ENCODE results near the gene FRAS1. TPM values are rescaled to one million over a fixed set of nuclear protein-coding genes. Genes with fewer than 3 reads are reported as not detected.

The FRAS1 gene
- total and polyA plus RNA-seq, 8 donors = 15.3 to 48.9 (median 40.4) TPM

- no peak for ATAC-seq
- H3K4me1 ChIP-seq = no peaks in the 10 kb centered on the region
- no peak for TF ChIP-seq CTCF (IDR thresholded peaks at IDR 0.05)
- no peaks in the 10 kb centered on the region for H3K36me3 ChIP-seq
- H3K27ac ChIP-seq = no peak overlapping the region
- intact Hi-C loops (cut with DNase I) = no loop called here
- no peaks in the 10 kb centered on the region for H3K27me3 ChIP-seq
- no peak overlapping the region for H3K4me3 ChIP-seq
- no peaks in the 10 kb centered on the region for H3K9me3 ChIP-seq
- no peak for DNase-seq
Observed at GRCh38 chr4:78355306-78355705, 298.2 kb downstream of the FRAS1 start.

- intact Hi-C loops (cut with DNase I) = no loop called here
- Histone ChIP-seq H3K4me3 (no peak overlapping the region), H3K36me3 (no peaks in the 10 kb centered on the region), H3K27ac (no peak overlapping the region), H3K9me3 (no peaks in the 10 kb centered on the region), H3K4me1 (no peaks in the 10 kb centered on the region), H3K27me3 (no peaks in the 10 kb centered on the region)
- ATAC-seq = no peak
- no peak for TF ChIP-seq CTCF (IDR thresholded peaks at IDR 0.05)
- DNase-seq = no peak
Observed at GRCh38 chr4:78356251-78356786, 299.2 kb downstream of the FRAS1 start.

GRCh38 chr4:78357122-78357521, 300.0 kb downstream of the FRAS1 start:
- no peak for TF ChIP-seq CTCF (IDR thresholded peaks at IDR 0.05)
- H3K27me3 ChIP-seq = no peaks in the 10 kb centered on the region
- no peak overlapping the region for H3K4me3 ChIP-seq
- no peaks in the 10 kb centered on the region for H3K9me3 ChIP-seq
- H3K27ac ChIP-seq = no peak overlapping the region
- DNase-seq (no peak), ATAC-seq (no peak)
- intact Hi-C loops (cut with DNase I) = no loop called here
- H3K4me1 ChIP-seq = no peaks in the 10 kb centered on the region
- H3K36me3 ChIP-seq = no peaks in the 10 kb centered on the region

GRCh38 chr4:78360466-78360865, 303.3 kb downstream of the FRAS1 start:
- Histone ChIP-seq H3K27me3 (no peaks in the 10 kb centered on the region), H3K27ac (no peak overlapping the region), H3K9me3 (no peaks in the 10 kb centered on the region), H3K4me1 (no peaks in the 10 kb centered on the region), H3K4me3 (no peak overlapping the region), H3K36me3 (no peaks in the 10 kb centered on the region)
- intact Hi-C loops (cut with DNase I) = no loop called here
- TF ChIP-seq CTCF (IDR thresholded peaks at IDR 0.05) = no peak
- DNase-seq = no peak
- ATAC-seq = no peak

- Histone ChIP-seq H3K27me3 (no peaks in the 10 kb centered on the region), H3K27ac (no peak overlapping the region), H3K4me3 (no peak overlapping the region), H3K36me3 (no peaks in the 10 kb centered on the region), H3K9me3 (no peaks in the 10 kb centered on the region), H3K4me1 (no peaks in the 10 kb centered on the region)
- no peak for ATAC-seq
- intact Hi-C loops (cut with DNase I) = no loop called here
- no peak for TF ChIP-seq CTCF (IDR thresholded peaks at IDR 0.05)
- DNase-seq = no peak
Observed at GRCh38 chr4:78361621-78362120, 304.5 kb downstream of the FRAS1 start.
